GM10266 (cell line): ENCODE data around the gene SLAMF9.

Source experiments
- DNase-seq: peaks from one replicate; pipeline ENCODE4 v3.0.0; 2012; ENCODE audit errors: extremely low spot score
- CTCF ChIP-seq: IDR thresholded peaks from 2 replicates; pipeline ENCODE4 v1.5.1; 2012; ENCODE audit warnings: mild to moderate bottlenecking, low read depth; ENCODE audit not compliant: control insufficient read depth, insufficient read depth; ENCODE audit errors: missing control alignments

Gene SLAMF9

DNA sequence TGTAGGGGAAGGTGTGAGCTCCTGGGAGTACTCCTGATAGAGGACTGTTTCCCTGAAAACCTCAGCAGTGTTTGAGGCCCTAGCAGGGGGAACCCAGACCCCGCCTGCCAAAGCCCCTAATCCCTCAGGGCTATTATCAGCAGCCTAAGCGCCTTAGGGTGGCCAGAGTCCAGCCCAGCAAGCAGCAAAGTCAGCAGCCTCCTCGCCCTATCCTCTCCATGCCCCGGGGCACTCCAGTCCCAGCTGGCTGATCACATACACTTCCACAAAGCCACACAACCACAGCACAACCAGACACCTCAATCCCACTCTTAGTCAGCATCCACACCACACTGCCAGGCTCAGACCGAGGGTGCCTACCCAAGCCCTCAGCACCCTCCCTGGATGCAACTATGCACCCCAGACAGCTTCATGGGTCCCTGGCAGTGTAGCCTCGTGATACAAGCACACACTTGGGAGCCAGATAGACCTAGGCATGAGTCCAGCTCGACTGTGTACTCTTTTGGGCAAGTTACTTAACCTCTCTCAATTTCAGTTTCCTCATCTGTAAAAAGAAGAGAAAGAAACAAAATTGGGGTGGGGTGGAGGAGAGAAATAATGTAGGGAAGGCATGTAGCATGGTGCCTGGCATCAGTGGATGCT is 15.7 kb downstream of the SLAMF9 start:
- no peak for DNase-seq
- TF ChIP-seq CTCF = no peak

DNA sequence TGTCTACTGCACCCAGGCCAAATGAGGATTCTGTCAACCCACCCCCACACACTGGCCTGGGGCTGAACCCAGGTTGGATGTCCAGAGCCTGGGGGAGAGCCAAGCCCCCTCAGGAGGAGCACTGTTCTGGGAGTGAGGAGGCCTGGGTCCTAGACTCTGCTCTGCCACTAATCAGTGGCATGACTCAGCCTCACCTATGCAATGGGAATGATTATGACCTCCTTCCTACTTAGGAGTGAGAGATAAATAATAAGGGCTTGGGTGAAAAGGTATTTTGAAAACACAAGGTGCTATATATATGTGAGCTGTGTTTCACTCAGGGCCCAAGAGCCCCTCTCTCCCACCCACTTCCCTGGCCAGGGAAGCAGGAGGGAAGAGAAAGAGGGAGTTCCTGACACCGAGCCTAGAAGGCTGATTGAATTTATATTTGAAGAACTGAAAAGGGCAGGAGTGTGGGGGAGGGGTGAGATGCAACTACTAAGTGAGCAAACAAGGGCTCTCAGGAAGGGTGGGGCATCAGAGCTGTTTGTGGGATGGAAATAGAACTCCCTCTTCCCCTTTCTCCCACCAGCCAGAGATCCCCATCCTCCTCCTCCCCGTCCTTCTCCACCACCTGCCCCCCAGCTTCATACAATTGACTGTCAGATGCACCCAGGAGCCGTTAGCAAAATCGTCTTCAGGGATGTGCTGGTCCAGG is 16.8 kb downstream of the SLAMF9 start:
- TF ChIP-seq CTCF = no peak
- no peak for DNase-seq

GRCh38 chr1:159936273-159936904 is 17.6 kb downstream of the SLAMF9 start:
- TF ChIP-seq CTCF = peak; percentile 99
- peak; percentile 83 for DNase-seq

GRCh38 chr1:159935719-159936272 is 18.2 kb downstream of the SLAMF9 start:
- DNase-seq = no peak
- no peak for TF ChIP-seq CTCF

- no peak for TF ChIP-seq CTCF
- peak; percentile 8 for DNase-seq
Observed at GRCh38 chr1:159935305-159935704, 18.7 kb downstream of the SLAMF9 start.

- no peak for TF ChIP-seq CTCF
- no peak for DNase-seq
Observed at GRCh38 chr1:159934136-159935039, 19.6 kb downstream of the SLAMF9 start.
